Uterus (tissue), 2 donors: ENCODE results near the gene RPLP1.

ENCODE experiments used
- CTCF ChIP-seq, 4 experiments: fragments of 200-600 bp in 2 of 4; fragments of 450-650 bp in 2 of 4; sonication (generic) in 2 of 4; IDR thresholded peaks; one replicate each; pipeline ENCODE4 v1.5.1; 2016 to 2019; ENCODE audit warnings: antibody characterized with exemption in 4 of 4, mild to moderate bottlenecking in 2 of 4, moderate library complexity in 1 of 4
- POLR2A ChIP-seq, 2 donors: fragments of 450-650 bp; IDR thresholded peaks; one replicate each; pipeline ENCODE4 v1.6.1; 2016; ENCODE audit warnings: antibody characterized with exemption in 2 of 2, mild to moderate bottlenecking in 1 of 2, moderate library complexity in 1 of 2

DNA sequence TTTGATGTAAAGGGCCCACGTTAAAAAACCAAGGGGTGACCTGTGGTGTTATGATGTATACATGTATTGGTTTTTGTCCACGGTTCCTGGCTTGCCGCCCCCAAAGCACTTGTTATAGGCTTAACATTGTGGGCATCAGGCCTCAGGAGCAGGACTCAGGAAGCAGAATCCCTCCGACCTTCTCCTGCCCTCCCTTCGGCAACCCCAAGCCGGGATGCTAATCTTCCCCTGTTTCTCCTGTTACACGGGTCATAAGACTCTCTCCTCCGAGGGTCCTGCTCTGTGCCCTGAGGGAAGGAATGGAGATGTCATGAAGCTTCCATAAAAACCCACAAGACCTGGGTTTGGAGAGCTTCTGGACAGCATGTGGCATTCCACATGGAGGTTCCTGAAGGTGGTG is 48.8 kb downstream of the RPLP1 start:
- TF ChIP-seq CTCF (IDR thresholded peaks at IDR 0.05) (no peak), POLR2A (IDR thresholded peaks at IDR 0.05) (no peak)
